Measurements from ENCODE around the gene LYPD6.

DNA sequence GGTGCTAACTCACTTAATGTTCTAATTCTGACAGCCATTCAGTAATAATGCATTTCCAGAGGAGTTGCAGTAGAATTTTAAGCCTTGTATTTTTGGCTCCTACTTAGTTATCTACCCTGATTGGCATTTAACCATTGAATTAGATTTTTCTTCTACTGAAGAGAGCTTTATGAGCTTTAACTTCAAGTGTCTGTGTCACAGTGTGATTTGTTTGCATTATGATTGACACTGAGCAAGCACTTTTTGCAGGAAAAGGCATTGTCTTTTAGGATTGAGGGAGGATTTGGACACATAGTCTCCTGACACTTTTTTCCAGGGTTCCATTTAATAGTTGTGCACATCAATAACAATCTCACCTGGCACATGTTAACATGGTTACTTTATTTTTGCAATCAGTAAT lies 26.7 kb downstream of the LYPD6 start:
- TF ChIP-seq, protein P1, sequence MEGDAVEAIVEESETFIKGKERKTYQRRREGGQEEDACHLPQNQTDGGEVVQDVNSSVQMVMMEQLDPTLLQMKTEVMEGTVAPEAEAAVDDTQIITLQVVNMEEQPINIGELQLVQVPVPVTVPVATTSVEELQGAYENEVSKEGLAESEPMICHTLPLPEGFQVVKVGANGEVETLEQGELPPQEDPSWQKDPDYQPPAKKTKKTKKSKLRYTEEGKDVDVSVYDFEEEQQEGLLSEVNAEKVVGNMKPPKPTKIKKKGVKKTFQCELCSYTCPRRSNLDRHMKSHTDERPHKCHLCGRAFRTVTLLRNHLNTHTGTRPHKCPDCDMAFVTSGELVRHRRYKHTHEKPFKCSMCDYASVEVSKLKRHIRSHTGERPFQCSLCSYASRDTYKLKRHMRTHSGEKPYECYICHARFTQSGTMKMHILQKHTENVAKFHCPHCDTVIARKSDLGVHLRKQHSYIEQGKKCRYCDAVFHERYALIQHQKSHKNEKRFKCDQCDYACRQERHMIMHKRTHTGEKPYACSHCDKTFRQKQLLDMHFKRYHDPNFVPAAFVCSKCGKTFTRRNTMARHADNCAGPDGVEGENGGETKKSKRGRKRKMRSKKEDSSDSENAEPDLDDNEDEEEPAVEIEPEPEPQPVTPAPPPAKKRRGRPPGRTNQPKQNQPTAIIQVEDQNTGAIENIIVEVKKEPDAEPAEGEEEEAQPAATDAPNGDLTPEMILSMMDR (IDR thresholded peaks at IDR 0.05), result no peak
- TF ChIP-seq POLR2A (IDR thresholded peaks at IDR 0.05), result no peak
